ENCODE measurements around the gene GPR4. TPM values are rescaled to one million over a fixed set of nuclear protein-coding genes. Genes with fewer than 3 reads are reported as not detected.

GPR4 gene
- total and polyA plus RNA-seq, 2 of the 8 experiments (the other 6 are each of a cell fraction or from before 2014, with no cell fraction given): 0.19 to 0.39 TPM

DNA sequence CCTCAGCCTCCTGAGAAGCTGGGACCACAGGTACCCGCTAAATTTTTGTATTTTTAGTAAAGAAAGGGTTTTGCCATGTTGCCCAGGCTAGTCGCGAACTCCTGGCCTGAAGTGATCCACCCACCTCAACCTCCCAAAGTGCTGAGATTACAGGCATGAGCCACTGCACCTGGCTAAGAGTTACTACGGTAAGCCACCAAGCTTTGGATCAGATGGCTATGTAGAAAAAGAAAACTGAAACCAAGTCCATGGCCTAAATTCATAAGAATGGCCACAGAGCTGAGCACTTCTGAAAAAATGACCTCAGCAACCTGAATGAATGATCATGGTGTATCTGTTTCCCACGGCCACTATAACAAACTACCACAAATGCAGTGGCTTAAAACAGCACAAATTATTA lies 26.8 kb downstream of the GPR4 start (continued):
- TF ChIP-seq, protein P1, sequence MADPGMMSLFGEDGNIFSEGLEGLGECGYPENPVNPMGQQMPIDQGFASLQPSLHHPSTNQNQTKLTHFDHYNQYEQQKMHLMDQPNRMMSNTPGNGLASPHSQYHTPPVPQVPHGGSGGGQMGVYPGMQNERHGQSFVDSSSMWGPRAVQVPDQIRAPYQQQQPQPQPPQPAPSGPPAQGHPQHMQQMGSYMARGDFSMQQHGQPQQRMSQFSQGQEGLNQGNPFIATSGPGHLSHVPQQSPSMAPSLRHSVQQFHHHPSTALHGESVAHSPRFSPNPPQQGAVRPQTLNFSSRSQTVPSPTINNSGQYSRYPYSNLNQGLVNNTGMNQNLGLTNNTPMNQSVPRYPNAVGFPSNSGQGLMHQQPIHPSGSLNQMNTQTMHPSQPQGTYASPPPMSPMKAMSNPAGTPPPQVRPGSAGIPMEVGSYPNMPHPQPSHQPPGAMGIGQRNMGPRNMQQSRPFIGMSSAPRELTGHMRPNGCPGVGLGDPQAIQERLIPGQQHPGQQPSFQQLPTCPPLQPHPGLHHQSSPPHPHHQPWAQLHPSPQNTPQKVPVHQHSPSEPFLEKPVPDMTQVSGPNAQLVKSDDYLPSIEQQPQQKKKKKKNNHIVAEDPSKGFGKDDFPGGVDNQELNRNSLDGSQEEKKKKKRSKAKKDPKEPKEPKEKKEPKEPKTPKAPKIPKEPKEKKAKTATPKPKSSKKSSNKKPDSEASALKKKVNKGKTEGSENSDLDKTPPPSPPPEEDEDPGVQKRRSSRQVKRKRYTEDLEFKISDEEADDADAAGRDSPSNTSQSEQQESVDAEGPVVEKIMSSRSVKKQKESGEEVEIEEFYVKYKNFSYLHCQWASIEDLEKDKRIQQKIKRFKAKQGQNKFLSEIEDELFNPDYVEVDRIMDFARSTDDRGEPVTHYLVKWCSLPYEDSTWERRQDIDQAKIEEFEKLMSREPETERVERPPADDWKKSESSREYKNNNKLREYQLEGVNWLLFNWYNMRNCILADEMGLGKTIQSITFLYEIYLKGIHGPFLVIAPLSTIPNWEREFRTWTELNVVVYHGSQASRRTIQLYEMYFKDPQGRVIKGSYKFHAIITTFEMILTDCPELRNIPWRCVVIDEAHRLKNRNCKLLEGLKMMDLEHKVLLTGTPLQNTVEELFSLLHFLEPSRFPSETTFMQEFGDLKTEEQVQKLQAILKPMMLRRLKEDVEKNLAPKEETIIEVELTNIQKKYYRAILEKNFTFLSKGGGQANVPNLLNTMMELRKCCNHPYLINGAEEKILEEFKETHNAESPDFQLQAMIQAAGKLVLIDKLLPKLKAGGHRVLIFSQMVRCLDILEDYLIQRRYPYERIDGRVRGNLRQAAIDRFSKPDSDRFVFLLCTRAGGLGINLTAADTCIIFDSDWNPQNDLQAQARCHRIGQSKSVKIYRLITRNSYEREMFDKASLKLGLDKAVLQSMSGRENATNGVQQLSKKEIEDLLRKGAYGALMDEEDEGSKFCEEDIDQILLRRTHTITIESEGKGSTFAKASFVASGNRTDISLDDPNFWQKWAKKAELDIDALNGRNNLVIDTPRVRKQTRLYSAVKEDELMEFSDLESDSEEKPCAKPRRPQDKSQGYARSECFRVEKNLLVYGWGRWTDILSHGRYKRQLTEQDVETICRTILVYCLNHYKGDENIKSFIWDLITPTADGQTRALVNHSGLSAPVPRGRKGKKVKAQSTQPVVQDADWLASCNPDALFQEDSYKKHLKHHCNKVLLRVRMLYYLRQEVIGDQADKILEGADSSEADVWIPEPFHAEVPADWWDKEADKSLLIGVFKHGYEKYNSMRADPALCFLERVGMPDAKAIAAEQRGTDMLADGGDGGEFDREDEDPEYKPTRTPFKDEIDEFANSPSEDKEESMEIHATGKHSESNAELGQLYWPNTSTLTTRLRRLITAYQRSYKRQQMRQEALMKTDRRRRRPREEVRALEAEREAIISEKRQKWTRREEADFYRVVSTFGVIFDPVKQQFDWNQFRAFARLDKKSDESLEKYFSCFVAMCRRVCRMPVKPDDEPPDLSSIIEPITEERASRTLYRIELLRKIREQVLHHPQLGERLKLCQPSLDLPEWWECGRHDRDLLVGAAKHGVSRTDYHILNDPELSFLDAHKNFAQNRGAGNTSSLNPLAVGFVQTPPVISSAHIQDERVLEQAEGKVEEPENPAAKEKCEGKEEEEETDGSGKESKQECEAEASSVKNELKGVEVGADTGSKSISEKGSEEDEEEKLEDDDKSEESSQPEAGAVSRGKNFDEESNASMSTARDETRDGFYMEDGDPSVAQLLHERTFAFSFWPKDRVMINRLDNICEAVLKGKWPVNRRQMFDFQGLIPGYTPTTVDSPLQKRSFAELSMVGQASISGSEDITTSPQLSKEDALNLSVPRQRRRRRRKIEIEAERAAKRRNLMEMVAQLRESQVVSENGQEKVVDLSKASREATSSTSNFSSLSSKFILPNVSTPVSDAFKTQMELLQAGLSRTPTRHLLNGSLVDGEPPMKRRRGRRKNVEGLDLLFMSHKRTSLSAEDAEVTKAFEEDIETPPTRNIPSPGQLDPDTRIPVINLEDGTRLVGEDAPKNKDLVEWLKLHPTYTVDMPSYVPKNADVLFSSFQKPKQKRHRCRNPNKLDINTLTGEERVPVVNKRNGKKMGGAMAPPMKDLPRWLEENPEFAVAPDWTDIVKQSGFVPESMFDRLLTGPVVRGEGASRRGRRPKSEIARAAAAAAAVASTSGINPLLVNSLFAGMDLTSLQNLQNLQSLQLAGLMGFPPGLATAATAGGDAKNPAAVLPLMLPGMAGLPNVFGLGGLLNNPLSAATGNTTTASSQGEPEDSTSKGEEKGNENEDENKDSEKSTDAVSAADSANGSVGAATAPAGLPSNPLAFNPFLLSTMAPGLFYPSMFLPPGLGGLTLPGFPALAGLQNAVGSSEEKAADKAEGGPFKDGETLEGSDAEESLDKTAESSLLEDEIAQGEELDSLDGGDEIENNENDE (IDR thresholded peaks at IDR 0.05; ENCODE audit: insufficient replicate concordance, low read length): no peak
- no peak for TF ChIP-seq CREB1 (IDR thresholded peaks at IDR 0.05)
- TF ChIP-seq FOSL1 (IDR thresholded peaks at IDR 0.05; ENCODE audit: insufficient read depth, low read depth, low read length): no peak
- TF ChIP-seq EP300 (IDR thresholded peaks at IDR 0.05; ENCODE audit: borderline replicate concordance in 1 of 2, low read depth in 2 of 2, low read length in 2 of 2): no peak
- TF ChIP-seq NANOG (IDR thresholded peaks at IDR 0.05; ENCODE audit: insufficient read depth, low read depth, low read length, poor library complexity, severe bottlenecking): no peak
- no peak for TF ChIP-seq SAP30 (IDR thresholded peaks at IDR 0.05; ENCODE audit: insufficient read depth, insufficient replicate concordance, low read length)
- no peak for TF ChIP-seq CHD1 (IDR thresholded peaks at IDR 0.05; ENCODE audit: low read depth, low read length)
- TF ChIP-seq KDM5A (IDR thresholded peaks at IDR 0.05; ENCODE audit: low read length): no peak
- no peak for TF ChIP-seq SP1 (IDR thresholded peaks at IDR 0.05; ENCODE audit: low read depth, low read length)
- no peak for TF ChIP-seq YY1 (IDR thresholded peaks at IDR 0.05; ENCODE audit: low read depth, low read length)
